NCI-H1436 treated with DMSO at 0.1 percent for 48 hours (cell line): Measurements from ENCODE around the gene MARK3.
"Not testable (repeated sequence)": the region's sequence is repeated elsewhere in the genome, so short reads cannot be mapped to it uniquely, and the experiment has no call there.

Experiments used
- DNase-seq: peaks from one replicate; lab custom pipeline; 2025; lab: John Stamatoyannopoulos, UW

MARK3 gene

DNA sequence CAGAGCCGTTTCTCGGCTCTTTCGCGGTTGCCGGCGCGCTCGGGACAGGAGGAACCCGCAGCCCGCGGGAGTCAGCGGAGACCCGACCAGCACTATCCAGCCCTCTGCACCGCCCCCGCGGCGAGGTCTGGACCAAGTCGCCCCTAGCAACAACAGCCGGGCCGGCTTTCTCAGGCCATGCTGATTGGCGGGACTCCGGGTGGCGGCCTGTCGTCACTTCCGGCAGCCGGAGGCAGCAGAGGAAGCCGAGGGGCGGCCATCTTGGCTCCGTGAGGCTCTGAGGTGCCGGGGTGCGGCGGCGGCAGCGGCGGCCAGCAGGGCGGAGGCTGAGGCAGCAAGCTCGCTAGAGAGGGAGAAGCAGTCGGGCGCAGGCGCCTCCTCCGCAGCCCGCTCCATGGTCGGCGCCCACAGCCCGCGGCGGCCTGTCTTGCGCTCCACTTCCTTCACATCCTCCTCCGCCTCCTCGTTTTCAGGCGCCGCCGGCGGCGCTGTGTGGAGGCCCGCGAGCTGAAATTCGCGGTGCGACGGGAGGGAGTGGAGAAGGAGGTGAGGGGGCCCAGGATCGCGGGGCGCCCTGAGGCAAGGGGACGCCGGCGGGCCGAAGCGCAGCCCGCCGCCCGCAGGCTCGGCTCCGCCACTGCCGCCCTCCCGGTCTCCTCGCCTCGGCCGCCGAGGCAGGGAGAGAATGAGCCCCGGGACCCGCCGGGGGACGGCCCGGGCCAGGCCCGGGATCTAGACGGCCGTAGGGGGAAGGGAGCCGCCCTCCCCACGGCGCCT lies at the start of gene MARK3:
MARK3 (plus strand) TSS at position 264 of the 777 bp plus-strand sequence. CDS start 615 bp downstream, outside the sequence.
- DNase-seq: peak; percentile 60

DNA sequence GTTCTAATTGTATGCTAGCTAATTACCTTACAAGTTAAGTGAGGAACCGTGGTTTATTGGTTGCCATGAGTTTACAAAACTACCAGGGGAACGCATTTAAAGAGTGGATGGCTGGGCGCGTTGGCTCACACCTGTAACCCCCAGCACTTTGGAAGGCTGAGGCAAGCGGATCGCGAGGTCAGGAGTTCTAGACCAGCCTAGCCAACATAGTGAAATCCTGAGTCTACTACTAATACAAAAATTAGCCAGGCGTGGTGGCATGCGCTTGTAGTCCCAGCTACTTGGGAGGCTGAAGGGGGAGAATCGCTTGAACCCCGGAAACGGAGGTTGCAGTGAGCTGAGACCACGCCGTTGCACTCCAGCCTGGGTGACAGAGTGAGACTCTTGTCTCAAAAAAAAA lies 49.0 kb upstream of the MARK3 start:
- DNase-seq: no peak

DNA sequence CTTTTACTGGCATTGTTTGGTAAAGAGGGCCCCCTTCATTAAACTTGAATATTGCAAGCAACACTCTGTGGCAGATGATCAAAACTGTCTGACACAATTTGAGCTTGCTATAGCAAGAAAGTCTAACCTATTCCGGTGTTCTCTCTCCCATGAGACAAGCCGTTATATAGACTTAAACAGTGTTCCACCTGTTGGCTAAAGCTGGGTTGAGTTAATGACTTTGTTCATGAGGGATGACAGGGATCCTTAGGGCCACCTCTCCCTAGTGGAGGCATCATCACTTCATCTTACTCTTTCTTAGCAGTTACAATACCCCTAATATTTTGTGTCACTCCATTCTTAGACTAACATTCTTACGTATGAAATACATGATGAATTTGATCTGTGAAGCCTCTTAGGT lies 47.4 kb upstream of the MARK3 start:
- DNase-seq: no peak

DNA sequence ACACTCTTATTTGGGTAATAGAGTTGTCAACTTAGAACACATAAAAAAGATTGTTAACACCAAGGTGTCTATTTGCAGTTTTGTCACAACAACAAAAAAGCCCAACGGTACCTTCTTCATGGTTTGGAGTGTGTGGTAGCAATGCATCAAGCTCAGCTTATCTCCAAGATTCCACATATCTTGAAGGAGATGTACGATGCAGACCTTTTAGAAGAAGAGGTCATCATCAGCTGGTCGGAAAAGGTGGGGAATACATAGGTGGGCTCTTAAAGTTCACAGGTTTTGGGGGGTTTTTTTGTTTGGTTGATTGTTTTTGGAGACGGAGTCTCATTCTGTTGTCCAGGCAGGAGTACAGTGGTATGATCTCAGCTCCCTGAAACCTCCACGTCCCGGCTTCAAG lies 45.7 kb upstream of the MARK3 start:
- no peak for DNase-seq

DNA sequence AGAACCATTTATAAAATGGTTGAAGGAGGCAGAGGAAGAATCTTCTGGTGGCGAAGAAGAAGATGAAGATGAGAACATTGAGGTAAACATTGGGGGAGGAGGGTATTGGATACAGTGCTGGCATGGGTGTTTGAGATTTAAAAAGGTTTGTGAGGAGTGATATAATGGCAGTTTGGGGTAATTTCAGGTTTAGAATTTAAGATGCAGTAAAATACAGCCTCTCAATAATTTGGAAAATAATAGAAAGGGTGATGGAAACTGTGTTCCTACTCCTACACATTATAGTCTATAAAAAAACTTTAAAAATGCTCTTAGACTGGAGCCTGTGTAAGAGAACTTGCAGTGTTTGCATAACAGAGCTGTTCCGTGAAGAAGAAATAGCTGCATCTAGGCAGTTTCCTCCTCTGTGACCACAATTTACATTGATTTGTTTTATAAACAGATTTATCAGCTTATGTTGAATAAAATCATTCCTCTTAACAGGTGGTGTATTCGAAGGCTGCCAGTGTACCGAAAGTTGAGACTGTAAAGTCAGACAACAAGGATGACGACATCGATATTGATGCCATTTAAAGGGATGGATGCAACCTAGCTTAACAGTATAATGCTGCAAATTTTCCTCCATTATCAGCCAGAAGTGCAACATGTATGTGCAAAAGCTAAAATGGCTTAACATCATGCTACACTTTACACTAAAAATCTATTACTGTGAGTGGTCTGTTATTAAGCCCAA lies 44.6 kb upstream of the MARK3 start:
- DNase-seq: no peak

DNA sequence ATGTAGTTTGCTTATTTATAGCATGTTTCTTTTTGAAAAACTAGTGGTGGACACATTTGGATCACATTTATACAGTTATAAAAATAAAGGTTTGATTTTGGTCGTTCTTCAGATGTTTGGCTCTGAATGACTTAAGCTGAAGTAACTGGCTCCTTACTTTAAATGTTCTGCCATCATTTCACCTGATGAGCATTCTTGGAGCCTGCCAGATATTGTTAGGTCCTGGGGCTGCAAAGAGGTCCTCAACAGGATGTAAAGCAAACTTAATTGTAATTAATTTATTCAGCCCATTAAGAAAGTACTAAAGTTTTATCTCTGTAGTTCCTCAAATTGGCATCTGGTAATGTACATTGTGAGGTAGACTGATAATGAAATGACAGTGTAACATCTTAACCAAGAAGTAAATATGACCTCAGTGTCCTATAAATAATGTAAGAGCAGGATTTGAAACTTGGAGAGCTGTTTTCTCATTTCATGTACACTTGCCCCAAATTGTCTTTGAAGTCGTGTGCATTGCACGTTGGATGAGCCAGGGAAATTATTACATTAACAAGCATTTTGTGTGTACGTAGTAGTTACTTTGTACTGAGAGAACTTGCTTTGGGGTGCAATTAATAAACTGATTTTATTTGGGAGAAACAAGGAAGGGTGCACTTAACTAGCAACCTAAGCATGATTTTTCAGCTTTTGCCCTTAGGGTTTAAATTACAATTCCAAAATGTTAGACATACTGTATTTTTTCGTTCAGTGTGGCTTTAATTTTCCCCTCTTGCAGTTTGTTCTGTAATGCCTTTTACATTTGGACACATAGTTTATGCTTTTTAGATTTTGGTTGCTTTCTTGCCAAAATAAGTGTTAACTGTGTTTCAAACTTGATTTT lies 43.7 kb upstream of the MARK3 start:
- no peak for DNase-seq

DNA sequence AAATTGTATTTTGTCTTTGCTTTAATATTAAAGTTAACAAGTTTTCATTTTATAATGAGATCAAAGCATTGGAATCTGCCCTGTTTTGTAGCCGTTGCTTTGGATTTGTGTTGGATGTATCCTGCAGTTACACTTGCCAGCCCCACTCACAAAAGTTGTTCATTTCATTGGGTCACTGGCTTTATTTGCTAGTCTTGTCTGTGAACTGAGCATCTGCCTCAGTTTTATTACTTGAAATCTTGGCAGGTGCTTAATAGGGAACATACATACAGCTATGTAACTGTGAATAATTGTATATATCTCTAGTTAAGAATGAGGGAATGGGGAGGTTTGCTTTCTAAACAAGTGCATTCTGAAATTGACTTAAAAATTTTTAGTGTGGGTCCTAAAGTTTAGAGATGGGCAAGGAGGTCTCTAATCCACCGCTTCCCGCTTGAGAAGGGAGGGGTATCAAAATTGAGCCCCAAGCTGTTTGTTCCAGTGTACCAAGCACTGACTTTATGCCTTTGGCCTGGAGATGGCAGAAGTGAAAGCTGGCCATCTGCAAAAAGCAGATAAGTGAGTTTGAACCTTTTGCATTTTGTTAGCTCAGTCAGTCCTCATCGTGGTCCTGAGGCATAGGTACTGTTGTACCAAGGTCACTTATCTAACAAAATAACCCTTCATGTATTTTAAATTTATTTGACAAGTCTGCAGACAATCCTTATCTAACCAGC lies 41.9 kb upstream of the MARK3 start:
- no peak for DNase-seq

DNA sequence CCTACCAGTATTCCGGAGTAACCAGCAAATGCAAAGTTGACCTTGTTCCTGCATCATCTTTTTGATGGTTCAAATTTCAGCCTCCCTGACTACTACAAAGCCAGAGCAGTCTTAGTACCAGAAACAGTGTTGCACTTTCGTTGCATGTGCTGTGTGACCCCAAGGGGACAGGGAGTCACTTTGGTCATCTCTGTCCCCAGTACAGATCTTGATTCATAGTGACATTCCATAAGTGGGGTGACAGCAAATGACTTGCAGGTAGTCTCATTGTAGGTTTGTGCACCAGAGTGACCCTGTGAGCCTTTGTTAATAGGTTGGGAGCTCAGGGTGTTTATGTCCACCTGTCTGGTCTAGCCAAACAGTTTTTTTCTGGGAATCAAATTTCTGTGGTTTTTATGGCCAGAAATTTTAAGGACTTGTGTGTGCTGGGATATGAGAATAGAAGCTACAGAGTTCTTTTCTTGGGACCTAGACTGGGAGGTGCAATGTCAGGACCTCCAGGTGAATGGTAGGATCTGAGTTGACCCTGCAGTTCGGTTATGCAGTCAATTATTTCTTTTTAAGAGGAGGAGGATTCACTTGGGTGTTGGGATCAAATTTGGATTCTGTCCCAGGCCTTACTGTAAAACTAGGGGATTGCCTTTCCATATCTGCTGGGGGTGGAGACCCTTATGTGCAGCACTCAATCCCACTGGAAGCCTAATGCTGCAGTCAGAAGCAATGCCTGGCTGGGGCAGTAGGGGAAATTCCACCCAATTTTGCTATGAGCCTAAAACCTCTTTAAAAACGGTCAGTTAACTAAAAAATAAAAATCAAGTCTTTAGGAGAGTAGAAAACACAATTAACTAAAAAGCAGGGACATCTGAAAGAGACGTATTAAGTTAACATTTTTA lies 41.1 kb upstream of the MARK3 start:
- DNase-seq: no peak

DNA sequence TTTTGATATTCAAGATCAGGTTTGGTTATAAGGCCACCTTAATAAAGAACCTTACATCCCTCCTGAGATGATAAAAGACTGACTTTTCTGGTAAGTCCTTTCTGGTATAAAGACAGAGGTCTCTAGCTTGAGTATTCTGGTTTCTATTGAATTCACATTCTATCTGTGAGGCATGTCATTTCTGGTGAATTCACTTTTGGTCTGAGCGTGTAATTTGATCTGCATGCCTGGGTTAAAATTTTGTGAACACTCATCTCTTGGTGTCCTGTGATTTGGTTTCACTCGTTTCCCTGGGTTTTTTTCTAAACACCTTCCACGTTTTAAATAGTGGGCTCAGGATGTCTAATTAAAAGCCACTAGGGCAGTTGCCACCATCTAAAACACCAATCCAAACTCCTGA lies 38.9 kb upstream of the MARK3 start:
- no peak for DNase-seq

DNA sequence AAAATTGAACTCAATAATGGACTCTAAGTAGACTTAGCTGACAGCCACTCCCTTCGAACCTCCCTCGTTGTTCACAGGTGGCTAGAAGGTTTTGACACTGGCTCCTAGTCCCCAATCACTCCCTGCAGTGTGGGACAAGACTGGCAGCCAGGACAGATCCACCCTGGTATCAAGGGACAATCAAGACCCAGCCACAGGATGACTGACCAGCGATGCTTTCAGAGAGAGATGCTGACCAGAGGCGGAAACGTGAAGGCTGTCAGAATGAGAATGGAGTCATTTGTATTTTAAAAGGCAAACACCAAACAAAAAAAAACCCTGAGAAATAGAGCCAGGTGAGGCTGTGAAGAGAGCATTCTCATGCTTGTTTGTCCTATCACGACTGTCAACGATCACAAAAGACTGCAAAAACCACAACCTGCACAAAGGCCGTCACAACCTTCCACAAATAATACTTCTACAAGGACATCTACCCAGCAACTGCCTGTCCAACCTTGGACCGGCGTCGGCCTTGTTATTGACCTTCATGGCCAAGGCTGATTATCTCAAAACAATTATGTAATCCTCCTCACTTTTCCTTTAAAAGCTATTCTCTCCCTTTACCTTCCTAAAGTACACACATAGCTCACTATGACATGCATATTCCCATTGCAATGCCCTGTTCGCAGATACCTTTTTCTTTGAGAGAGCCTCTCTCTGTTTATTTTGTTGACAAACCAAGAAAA lies 38.0 kb upstream of the MARK3 start:
- DNase-seq: no peak

DNA sequence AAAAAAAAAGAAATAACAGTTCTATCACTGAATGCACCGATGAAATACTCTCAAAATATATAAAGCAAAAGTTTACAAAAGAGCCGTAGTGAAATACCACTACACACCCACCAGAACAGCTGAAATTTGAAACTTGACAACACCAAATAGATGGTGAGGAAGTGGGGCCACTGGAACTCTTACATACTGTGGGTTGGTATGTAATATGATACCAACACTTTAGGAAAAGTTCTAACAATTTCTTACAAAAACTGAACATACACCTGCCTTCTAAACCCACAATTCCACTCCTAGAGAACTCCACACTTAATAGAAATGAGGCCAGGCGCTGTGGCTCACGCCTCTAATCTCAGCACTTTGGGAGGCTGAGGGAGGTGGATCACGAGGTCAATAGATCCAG lies 37.1 kb upstream of the MARK3 start:
- no peak for DNase-seq

DNA sequence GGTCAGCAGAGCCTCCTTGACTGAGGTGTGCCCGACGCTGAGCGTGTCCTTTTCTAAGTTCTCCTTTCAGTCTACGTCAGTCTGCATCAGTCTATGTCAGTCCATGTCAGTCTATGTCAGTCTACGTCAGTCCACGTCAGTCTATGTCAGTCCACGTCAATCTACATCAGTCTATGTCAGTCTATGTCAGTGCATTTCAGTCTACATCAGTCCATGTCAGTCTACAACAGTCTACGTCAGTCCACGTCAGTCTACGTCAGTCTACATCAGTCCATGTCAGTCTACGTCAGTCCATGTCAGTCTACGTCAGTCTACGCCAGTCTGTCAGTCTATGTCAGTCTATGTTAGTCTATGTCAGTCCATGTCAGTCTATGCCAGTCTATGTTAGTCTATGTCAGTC lies 35.2 kb upstream of the MARK3 start:
- DNase-seq: no peak

DNA sequence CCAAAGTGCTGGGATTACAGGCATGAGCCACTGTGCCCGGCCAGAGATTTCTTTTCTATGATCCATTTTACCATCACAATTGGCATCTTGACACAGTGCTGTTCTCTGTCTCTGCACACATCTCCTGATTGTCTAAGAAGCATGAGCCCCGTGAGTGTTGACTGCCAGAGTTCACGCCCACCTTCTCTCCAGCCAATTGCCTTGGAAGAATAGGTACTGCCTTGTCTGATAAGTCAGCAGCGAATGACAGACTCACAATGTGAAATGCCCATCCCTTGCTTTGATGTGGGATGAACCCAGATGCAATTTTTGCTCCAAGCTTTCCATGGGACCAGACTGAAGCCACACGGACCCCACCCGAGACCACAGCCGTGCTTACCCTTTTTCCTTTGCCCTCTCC lies 31.9 kb upstream of the MARK3 start:
- DNase-seq: no peak

DNA sequence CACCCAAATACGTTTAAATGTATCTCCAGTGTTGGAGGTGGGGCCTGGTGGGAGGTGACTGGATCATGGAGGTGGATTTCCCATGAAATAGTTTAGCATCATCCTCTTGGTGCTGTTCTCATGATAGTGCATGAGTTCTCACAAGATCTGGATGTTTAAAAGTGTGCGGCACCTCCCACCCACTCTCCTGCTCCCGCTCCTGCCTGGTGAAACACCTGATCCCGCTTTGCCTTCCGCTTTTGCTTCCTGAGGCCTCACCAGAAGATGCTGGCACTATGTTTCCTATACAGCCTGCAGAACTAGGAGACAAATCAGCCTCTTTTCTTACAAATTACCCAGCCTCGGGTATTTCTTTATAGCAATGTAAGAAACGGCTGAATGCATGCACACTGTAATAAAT lies 31.1 kb upstream of the MARK3 start:
- no peak for DNase-seq

DNA sequence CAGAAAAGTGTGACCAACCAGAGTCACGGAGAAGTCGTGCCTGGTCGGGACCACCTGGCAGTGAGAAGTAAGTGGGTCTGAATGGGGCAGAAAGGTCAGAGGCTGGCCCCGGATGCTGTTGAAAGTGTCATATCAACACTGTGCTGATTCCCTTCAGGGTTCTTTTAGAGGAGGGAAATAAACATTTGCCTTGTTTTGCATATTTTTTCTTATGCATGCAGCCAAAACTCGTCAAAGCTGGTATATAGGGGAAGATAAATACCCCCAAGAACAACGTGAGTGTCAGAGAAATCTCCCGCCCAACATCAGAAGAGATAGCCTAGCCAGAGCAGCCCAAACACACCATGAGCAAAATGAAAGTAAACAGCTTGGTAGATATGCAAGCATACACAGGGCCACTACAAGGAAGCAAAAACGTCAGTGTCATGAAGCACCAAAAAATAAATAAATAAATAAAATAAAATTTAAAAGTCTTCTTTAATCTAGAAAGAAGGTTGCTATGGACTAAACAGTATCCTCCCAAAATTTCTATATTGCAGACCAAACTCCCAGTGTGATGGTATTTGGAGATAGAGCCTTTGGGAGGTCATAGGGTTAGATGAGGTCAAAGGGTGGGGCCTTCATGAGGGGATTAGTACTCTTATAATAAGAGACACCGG lies 29.1 kb upstream of the MARK3 start:
- DNase-seq: no peak

DNA sequence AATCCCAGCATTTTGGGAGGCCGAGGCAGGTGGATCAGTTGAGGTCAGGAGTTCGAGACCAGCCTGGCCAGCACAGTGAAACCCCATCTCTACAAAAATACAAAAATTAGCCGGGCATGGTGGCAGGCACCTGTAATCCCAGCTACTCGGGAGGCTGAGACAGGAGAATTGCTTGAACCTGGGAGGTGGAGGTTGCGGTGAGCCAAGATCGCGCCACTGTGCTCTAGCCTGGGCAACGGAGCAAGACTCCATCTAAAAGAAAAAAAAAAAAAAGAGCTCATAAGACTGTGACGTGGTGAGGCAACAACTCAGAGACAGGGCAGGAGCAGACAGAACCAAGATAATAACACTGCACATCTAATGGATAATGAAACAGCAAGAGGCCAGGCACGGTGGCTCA lies 27.7 kb upstream of the MARK3 start:
- not testable (repeated sequence) for DNase-seq

DNA sequence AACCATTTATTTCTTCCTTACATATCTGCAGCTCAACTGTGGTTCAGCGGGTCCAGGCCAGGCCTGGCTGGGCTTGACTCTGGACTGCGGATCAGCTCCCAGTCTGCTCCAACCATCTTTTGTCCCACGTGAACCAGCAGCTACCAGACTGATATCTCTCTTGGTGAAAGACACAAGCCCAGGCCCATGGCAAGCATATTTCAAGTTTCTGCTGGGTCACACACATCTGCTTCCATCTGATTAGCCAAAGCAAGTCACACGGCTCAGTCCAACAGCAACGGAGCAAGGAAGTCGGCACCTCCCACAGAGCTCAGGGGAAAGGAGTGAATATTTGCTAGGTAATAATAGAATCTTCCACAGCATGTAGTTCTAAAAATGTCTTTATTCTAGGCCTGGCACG lies 24.7 kb upstream of the MARK3 start:
- no peak for DNase-seq

DNA sequence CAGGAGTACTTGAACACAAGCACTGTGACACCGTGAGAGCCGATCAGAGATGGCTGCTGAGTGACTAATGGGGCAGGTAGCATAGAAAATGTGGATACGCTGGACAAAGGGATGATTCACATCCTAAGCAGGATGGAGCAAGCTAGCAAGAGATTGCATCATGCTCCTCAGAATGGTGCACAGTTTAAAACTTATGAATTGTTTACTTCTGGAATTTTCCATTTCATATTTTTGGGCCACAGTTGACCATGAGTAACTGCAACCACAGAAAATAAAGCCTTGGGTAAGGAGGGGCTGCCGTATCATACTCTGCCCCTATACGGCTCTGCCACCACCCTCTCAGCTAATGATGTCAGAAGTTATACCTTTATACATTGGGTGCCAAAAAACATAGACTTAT lies 23.3 kb upstream of the MARK3 start:
- no peak for DNase-seq

DNA sequence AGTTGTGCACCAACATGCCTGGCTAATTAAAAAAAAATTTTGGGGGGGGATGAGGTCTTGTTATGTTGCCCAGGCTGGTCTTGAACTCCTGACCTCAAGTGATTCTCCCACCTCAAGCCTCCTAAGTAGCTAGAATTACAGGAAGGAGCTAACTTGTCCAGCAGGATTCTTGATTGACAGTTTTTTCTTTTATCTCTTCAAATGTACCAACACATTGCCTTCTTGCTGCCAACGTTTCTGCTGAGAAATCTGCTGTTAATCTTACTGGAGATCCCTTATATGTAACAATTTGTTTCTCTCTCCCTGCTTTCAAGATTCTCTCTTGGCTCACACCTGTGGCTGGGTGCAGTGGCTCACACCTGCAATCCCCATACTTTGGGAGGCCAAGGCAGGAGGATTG lies 22.4 kb upstream of the MARK3 start:
- no peak for DNase-seq

DNA sequence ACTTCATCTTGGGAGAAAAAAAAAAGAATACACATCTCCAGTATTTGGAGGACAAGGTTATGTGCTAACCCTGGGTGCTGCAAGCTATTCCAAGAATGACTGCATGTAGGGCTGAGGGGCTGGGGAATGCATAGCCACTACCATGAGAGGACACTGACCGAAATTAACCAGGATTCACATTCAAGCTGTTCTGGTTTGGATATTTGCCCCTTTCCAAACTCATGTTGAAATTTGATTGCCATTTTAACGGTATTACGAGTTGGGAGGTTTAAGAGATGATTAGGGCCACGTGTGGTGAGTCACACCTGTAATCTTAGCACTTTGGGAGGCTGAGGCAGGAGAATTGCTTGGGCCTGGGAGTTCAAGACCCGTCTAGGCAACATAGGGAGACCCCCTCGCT lies 18.5 kb upstream of the MARK3 start:
- DNase-seq: no peak
